Measurements from ENCODE around the gene PNLIPRP2.

PNLIPRP2 gene

DNA sequence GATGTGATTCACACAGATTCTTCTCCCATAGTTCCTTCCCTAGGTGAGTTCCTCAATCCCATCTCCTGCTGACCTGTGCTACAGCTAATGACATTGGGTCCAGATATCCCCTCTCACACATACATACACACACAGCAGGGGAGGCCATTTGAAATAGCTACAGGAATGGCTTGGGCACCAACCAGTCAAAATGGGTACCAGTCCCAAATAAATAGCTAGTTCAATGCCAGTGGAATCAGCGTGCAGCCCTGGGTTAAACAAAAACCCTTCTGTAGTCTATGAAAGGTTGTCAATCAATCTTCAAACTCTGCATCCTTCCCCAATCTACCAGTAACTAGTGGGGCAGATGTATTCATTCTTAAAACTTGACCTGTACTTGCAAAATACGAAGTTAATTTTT is 9.3 kb downstream of the PNLIPRP2 start:
- H3K9me2 ChIP-seq (replicated peaks; ENCODE audit: insufficient read depth, low read length), result no peaks in the 10 kb centered on the region
- no peaks in the 10 kb centered on the region for H3K79me2 ChIP-seq (ENCODE audit: insufficient read depth, low read length)
- H3K9ac ChIP-seq (ENCODE audit: low read length), result no peak overlapping the region
- TF ChIP-seq, protein P1, sequence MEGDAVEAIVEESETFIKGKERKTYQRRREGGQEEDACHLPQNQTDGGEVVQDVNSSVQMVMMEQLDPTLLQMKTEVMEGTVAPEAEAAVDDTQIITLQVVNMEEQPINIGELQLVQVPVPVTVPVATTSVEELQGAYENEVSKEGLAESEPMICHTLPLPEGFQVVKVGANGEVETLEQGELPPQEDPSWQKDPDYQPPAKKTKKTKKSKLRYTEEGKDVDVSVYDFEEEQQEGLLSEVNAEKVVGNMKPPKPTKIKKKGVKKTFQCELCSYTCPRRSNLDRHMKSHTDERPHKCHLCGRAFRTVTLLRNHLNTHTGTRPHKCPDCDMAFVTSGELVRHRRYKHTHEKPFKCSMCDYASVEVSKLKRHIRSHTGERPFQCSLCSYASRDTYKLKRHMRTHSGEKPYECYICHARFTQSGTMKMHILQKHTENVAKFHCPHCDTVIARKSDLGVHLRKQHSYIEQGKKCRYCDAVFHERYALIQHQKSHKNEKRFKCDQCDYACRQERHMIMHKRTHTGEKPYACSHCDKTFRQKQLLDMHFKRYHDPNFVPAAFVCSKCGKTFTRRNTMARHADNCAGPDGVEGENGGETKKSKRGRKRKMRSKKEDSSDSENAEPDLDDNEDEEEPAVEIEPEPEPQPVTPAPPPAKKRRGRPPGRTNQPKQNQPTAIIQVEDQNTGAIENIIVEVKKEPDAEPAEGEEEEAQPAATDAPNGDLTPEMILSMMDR (IDR thresholded peaks at IDR 0.05; ENCODE audit: insufficient read depth, low read length, poor library complexity, severe bottlenecking), result no peak
- no peak for TF ChIP-seq EZH2phosphoT487 (conservative IDR thresholded peaks at IDR 0.05; ENCODE audit: low read length)
- no peaks in the 10 kb centered on the region for H4K20me1 ChIP-seq (ENCODE audit: low read depth, low read length)
- no peaks in the 10 kb centered on the region for H3K9me3 ChIP-seq (ENCODE audit: insufficient read depth, low read length)
- no peak overlapping the region for H3K4me2 ChIP-seq (ENCODE audit: low read depth, low read length, poor library complexity, severe bottlenecking)
- H3F3A ChIP-seq (ENCODE audit: insufficient read depth), result no peaks in the 10 kb centered on the region
- no peaks in the 10 kb centered on the region for H3K27me3 ChIP-seq (ENCODE audit: low read length)
- H3K4me3 ChIP-seq (ENCODE audit: insufficient read depth, low read length, poor library complexity, severe bottlenecking), result no peak overlapping the region
- no peak overlapping the region for H2AFZ ChIP-seq (ENCODE audit: low read depth, low read length, severe bottlenecking)
- no peaks in the 10 kb centered on the region for H3K36me3 ChIP-seq (ENCODE audit: low read length)
- H3K27ac ChIP-seq (ENCODE audit: low read depth, low read length), result no peak overlapping the region

DNA sequence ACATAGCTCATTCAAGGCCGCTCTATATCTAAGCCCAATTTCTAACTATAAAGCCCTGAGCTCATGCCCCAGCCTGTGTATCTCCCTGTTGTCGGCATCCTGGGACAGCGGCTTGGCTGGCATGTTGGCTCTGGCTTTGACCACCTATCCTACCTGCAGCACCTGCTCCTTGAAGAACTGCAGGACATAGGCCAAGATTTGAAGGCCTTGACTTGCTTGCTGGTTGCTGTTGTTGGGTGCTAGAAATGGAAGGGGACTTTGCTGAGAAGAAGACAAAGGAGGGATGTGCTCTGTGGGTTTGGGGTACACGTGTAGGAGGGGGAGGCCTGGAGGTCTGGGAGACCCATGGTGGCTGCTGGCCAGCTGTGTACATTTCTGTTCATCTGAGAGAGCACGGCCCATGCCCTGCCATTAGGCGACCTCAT is 11.1 kb downstream of the PNLIPRP2 start:
- Histone ChIP-seq H3K27me3 (ENCODE audit: low read length) (no peaks in the 10 kb centered on the region), H3K79me2 (ENCODE audit: insufficient read depth, low read length) (no peaks in the 10 kb centered on the region)
- TF ChIP-seq, protein P1 (IDR thresholded peaks at IDR 0.05; ENCODE audit: insufficient read depth, low read length, poor library complexity, severe bottlenecking), result no peak
- TF ChIP-seq EZH2phosphoT487 (conservative IDR thresholded peaks at IDR 0.05; ENCODE audit: low read length), result no peak

DNA sequence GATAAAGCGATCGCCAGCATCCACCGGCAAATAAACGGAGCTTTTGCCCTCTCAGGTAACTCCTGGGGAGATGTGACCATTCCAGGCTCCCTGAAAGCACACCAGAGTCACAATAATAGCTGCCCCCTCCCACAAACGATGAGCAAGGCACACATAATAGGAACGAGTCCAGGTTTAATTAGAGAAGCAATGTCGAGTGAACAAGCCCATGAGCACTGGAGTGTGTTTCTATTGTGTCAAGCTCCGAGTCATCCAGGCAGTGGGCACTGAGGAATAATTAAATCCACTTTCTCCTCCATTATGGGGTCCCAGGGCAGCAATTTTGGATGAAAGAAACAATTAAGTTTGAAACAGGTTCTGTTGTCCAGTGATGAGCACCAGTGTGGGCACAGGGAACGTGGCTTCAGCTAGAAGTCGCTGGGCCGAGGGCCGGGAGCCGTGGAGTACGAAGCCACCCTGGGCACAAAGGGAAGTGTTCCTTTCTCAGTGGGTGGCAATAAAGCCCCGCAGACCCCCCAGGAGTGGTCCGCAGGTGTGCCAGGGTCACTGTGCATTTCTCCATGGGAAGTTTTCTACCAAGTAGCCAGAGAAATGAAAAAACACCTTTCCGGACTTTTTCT is 12.0 kb downstream of the PNLIPRP2 start:
- H3K9me2 ChIP-seq (replicated peaks; ENCODE audit: insufficient read depth, low read length), result no peaks in the 10 kb centered on the region
- no peak overlapping the region for H2AFZ ChIP-seq (ENCODE audit: low read depth, low read length, severe bottlenecking)
- H3K27me3 ChIP-seq (ENCODE audit: low read length), result no peaks in the 10 kb centered on the region
- TF ChIP-seq, protein P1 (IDR thresholded peaks at IDR 0.05; ENCODE audit: insufficient read depth, low read length, poor library complexity, severe bottlenecking), result no peak
- no peak for TF ChIP-seq EZH2phosphoT487 (conservative IDR thresholded peaks at IDR 0.05; ENCODE audit: low read length)
- no peak overlapping the region for H3K27ac ChIP-seq (ENCODE audit: low read depth, low read length)
- H3K4me2 ChIP-seq (ENCODE audit: low read depth, low read length, poor library complexity, severe bottlenecking), result no peak overlapping the region
- no peaks in the 10 kb centered on the region for H3K9me3 ChIP-seq (ENCODE audit: insufficient read depth, low read length)
- H3K9ac ChIP-seq (ENCODE audit: low read length), result no peak overlapping the region
- H4K20me1 ChIP-seq (ENCODE audit: low read depth, low read length), result no peaks in the 10 kb centered on the region
- H3K36me3 ChIP-seq (ENCODE audit: low read length), result no peaks in the 10 kb centered on the region
- H3K79me2 ChIP-seq (ENCODE audit: insufficient read depth, low read length), result no peaks in the 10 kb centered on the region
- no peak overlapping the region for H3K4me3 ChIP-seq (ENCODE audit: insufficient read depth, low read length, poor library complexity, severe bottlenecking)
- no peaks in the 10 kb centered on the region for H3F3A ChIP-seq (ENCODE audit: insufficient read depth)

More for the DNA sequence above, 11.1 kb downstream of the PNLIPRP2 start:
- H3K36me3 ChIP-seq (ENCODE audit: low read length), result no peaks in the 10 kb centered on the region
- H3K4me3 ChIP-seq (ENCODE audit: insufficient read depth, low read length, poor library complexity, severe bottlenecking), result no peak overlapping the region
- H3F3A ChIP-seq (ENCODE audit: insufficient read depth), result no peaks in the 10 kb centered on the region
- no peaks in the 10 kb centered on the region for H4K20me1 ChIP-seq (ENCODE audit: low read depth, low read length)
- no peaks in the 10 kb centered on the region for H3K9me2 ChIP-seq (replicated peaks; ENCODE audit: insufficient read depth, low read length)
- H2AFZ ChIP-seq (ENCODE audit: low read depth, low read length, severe bottlenecking), result no peak overlapping the region
- no peak overlapping the region for H3K4me2 ChIP-seq (ENCODE audit: low read depth, low read length, poor library complexity, severe bottlenecking)
- H3K9ac ChIP-seq (ENCODE audit: low read length), result no peak overlapping the region
- no peak overlapping the region for H3K27ac ChIP-seq (ENCODE audit: low read depth, low read length)
- H3K9me3 ChIP-seq (ENCODE audit: insufficient read depth, low read length), result no peaks in the 10 kb centered on the region
